Activated T-helper 2 cell treated with anti-CD3 and anti-CD28 coated beads, Interferon-gamma antibody, Interleukin-2, Interleukin-4, amounts not matched to agents 10 μg/mL and 5 μg/mL and 100 μg/mL, durations not matched to agents 14 hours and 24 hours and 36 hours (primary cell): ENCODE data around the gene COL18A1. TPM values are rescaled to one million over a fixed set of nuclear protein-coding genes. Genes with fewer than 3 reads are reported as not detected.

Experiments used
- DNase-seq: peaks from one replicate; pipeline ENCODE4 v3.0.0; 2021; ENCODE audit warnings: low spot score
- H3K27ac Mint-ChIP-seq: one replicate; pipeline ENCODE4 v1.8.0; 2021; ENCODE audit warnings: mixed read lengths
- H3K27me3 Mint-ChIP-seq: one replicate; pipeline ENCODE4 v1.8.0; 2021; ENCODE audit warnings: low read depth, mixed read lengths
- H3K36me3 Mint-ChIP-seq: one replicate; pipeline ENCODE4 v1.8.0; 2021; ENCODE audit warnings: low read depth, mixed read lengths
- H3K4me1 Mint-ChIP-seq: one replicate; pipeline ENCODE4 v1.8.0; 2021; ENCODE audit warnings: low read depth, mixed read lengths
- H3K4me3 Mint-ChIP-seq: one replicate; pipeline ENCODE4 v1.8.0; 2021; ENCODE audit warnings: low read depth, mild to moderate bottlenecking, moderate library complexity, mixed read lengths
- H3K9me3 Mint-ChIP-seq: one replicate; pipeline ENCODE4 v1.8.0; 2021; ENCODE audit warnings: mixed read lengths
- intact Hi-C: fragments of 100-400 bp; cut with micrococcal nuclease; formaldehyde crosslinking; loops from one replicate; pipeline ENCODE4 v1.15.1; 2023
- total RNA-seq: library from RNA; stranded (reverse); gene quantifications from 2 replicates; pipeline ENCODE4 v1.2.3, GENCODE V29; 2022

COL18A1 gene
- total RNA-seq, 1 donor from 2014 or later = 3.4 TPM

- intact Hi-C loops = no loop called here
- H3K4me1 Mint-ChIP-seq = peaks cover 3% of the 10 kb centered on the region
- peak overlapping the region; percentile 66 for H3K4me3 Mint-ChIP-seq
- H3K9me3 Mint-ChIP-seq = peaks cover 6% of the 10 kb centered on the region
- DNase-seq = no peak
- H3K27ac Mint-ChIP-seq = no peak overlapping the region
- H3K27me3 Mint-ChIP-seq = peaks cover 56% of the 10 kb centered on the region
- no peaks in the 10 kb centered on the region for H3K36me3 Mint-ChIP-seq
Observed at GRCh38 chr21:45403133-45403824, 1.7 kb upstream of the COL18A1 start.

- peaks cover 3% of the 10 kb centered on the region for H3K4me1 Mint-ChIP-seq
- peaks cover 54% of the 10 kb centered on the region for H3K27me3 Mint-ChIP-seq
Observed at GRCh38 chr21:45403825-45404729, 888 bp upstream of the COL18A1 start.

GRCh38 chr21:45405271-45405818 lies 380 bp downstream of the COL18A1 start:
- intact Hi-C loops = no loop called here
- Mint-ChIP-seq H3K27ac (no peak overlapping the region), H3K9me3 (peaks cover 6% of the 10 kb centered on the region), H3K4me3 (no peak overlapping the region), H3K36me3 (no peaks in the 10 kb centered on the region), H3K27me3 (peaks cover 48% of the 10 kb centered on the region), H3K4me1 (peaks cover 3% of the 10 kb centered on the region)
- DNase-seq = no peak

More at GRCh38 chr21:45403825-45404729, 888 bp upstream of the COL18A1 start:
- H3K27ac Mint-ChIP-seq = no peak overlapping the region
- peaks cover 6% of the 10 kb centered on the region for H3K9me3 Mint-ChIP-seq
- peak overlapping the region; percentile 66 for H3K4me3 Mint-ChIP-seq
- DNase-seq = no peak
- intact Hi-C loops = no loop called here
- H3K36me3 Mint-ChIP-seq = no peaks in the 10 kb centered on the region

GRCh38 chr21:45405819-45406762 lies 1.1 kb downstream of the COL18A1 start:
- Mint-ChIP-seq H3K36me3 (no peaks in the 10 kb centered on the region), H3K4me3 (peak overlapping the region; percentile 2), H3K27me3 (peaks cover 45% of the 10 kb centered on the region), H3K4me1 (peaks cover 3% of the 10 kb centered on the region), H3K27ac (no peak overlapping the region), H3K9me3 (peaks cover 5% of the 10 kb centered on the region)
- intact Hi-C loops = no loop called here
- DNase-seq = no peak

- Mint-ChIP-seq H3K27ac (no peak overlapping the region), H3K27me3 (peaks cover 35% of the 10 kb centered on the region), H3K36me3 (no peaks in the 10 kb centered on the region), H3K9me3 (no peaks in the 10 kb centered on the region), H3K4me1 (peaks cover 3% of the 10 kb centered on the region), H3K4me3 (no peak overlapping the region)
- no peak for DNase-seq
- intact Hi-C loops = no loop called here
Observed at GRCh38 chr21:45406801-45407628, 2.0 kb downstream of the COL18A1 start.

- Mint-ChIP-seq H3K27ac (no peak overlapping the region), H3K4me1 (peaks cover 3% of the 10 kb centered on the region), H3K4me3 (no peak overlapping the region), H3K27me3 (peaks cover 29% of the 10 kb centered on the region), H3K36me3 (no peaks in the 10 kb centered on the region), H3K9me3 (no peaks in the 10 kb centered on the region)
- intact Hi-C loops = no loop called here
- DNase-seq = no peak
Observed at GRCh38 chr21:45407629-45408247, 2.8 kb downstream of the COL18A1 start.

GRCh38 chr21:45408271-45408791 lies 3.4 kb downstream of the COL18A1 start:
- Mint-ChIP-seq H3K27me3 (peaks cover 27% of the 10 kb centered on the region), H3K4me1 (peaks cover 3% of the 10 kb centered on the region), H3K4me3 (no peak overlapping the region), H3K9me3 (no peaks in the 10 kb centered on the region), H3K27ac (no peak overlapping the region), H3K36me3 (no peaks in the 10 kb centered on the region)
- no peak for DNase-seq
- intact Hi-C loops = no loop called here

- Mint-ChIP-seq H3K36me3 (no peaks in the 10 kb centered on the region), H3K27ac (no peak overlapping the region), H3K9me3 (no peaks in the 10 kb centered on the region), H3K4me1 (peaks cover 3% of the 10 kb centered on the region), H3K27me3 (peaks cover 22% of the 10 kb centered on the region), H3K4me3 (no peak overlapping the region)
- DNase-seq = no peak
- intact Hi-C loops = no loop called here
Observed at GRCh38 chr21:45408801-45409261, 3.9 kb downstream of the COL18A1 start.

GRCh38 chr21:45409466-45410150 lies 4.6 kb downstream of the COL18A1 start:
- Mint-ChIP-seq H3K27ac (no peak overlapping the region), H3K9me3 (no peaks in the 10 kb centered on the region), H3K4me3 (no peak overlapping the region), H3K27me3 (peaks cover 18% of the 10 kb centered on the region), H3K4me1 (no peaks in the 10 kb centered on the region), H3K36me3 (no peaks in the 10 kb centered on the region)
- intact Hi-C loops = no loop called here
- no peak for DNase-seq

- Mint-ChIP-seq H3K27ac (no peak overlapping the region), H3K4me3 (no peak overlapping the region), H3K9me3 (no peaks in the 10 kb centered on the region), H3K27me3 (peaks cover 18% of the 10 kb centered on the region), H3K4me1 (no peaks in the 10 kb centered on the region), H3K36me3 (no peaks in the 10 kb centered on the region)
- intact Hi-C loops = no loop called here
- DNase-seq = no peak
Observed at GRCh38 chr21:45410151-45410864, 5.3 kb downstream of the COL18A1 start.
